ENCODE data around the gene PTPRD. TPM values are rescaled to one million over a fixed set of nuclear protein-coding genes. Genes with fewer than 3 reads are reported as not detected.

PTPRD gene
- polyA plus RNA-seq, 1 donor = 88.9 TPM

DNA sequence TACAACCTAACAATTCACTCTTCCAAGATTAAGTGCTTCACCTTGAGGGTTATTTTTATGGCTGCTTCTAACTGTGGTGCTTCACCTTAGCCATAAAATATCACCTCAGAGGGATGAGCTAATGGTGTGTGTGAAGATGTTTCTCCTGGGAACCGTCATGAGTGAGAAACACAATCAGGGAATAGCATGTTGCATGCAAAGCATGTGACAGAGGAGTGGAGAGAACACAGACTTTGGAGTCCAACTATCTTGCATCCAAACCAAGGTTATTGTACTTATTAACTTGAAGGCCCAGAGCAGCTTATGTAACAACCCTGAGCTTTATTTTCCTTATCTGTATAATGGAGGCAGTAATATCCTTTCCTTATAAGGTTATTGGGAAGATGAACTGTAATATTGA lies 1724.2 kb downstream of the PTPRD start:
- no peak for DNase-seq

- no peak for DNase-seq
Observed at GRCh38 chr9:8887369-8887768, 1725.4 kb downstream of the PTPRD start.

- no peak for DNase-seq
Observed at GRCh38 chr9:8883321-8883720, 1729.5 kb downstream of the PTPRD start.

- no peak for DNase-seq
Observed at GRCh38 chr9:8880060-8880459, 1732.7 kb downstream of the PTPRD start.

- DNase-seq = no peak
Observed at GRCh38 chr9:8879284-8879683, 1733.5 kb downstream of the PTPRD start.

DNA sequence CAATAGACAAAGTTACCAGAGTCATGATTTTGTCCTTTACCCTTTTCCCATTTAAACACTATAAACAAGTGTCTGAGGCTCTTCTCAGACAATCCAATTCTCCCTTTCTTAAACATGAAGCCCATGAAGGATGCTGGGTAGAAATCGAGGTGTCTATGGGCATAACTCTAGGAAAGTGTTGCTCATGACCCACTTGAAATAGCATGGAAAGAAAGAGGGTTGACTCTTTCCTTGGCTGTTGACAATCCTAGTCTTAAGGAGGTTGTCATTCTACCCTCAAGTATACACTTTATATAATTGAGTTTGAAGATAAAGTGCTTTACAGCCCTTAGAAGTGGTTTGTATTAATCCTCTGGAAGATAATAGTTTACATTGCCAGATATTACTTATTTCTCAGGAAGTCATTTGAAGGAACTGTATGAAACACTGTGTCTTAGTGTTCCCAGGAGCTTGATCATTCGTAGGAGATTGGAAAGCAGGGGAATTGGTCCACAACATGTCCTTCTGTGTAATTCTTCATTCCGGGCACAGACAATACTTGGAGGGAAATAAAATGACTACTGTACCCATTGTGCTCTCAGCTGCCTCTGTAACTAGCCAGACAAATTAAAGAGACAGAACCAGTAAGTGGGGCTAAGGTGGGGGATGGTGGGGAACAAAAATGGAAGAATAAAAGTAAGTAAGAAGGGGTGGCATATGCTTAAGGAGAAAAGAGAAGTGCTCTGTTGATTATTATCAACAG lies 1734.9 kb downstream of the PTPRD start:
- DNase-seq = no peak

DNA sequence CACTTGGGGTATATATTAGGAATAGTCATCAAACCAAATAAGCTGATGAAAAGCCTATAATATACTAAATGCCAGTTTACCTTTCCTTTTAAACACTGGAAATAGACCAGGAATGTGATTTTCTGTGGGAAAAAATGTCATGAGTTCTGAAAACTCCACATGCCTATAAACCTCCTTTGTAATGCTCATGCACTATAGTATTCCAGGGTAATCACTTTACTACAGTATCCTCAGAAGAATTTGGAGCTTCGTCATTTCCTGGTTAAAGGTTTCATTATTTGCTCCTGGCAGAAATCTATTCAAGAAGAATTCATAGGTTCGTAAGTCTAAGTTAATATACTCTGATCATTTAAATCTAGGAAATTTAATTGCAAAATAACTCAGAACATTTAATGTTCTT lies 1736.5 kb downstream of the PTPRD start:
- no peak for DNase-seq

DNA sequence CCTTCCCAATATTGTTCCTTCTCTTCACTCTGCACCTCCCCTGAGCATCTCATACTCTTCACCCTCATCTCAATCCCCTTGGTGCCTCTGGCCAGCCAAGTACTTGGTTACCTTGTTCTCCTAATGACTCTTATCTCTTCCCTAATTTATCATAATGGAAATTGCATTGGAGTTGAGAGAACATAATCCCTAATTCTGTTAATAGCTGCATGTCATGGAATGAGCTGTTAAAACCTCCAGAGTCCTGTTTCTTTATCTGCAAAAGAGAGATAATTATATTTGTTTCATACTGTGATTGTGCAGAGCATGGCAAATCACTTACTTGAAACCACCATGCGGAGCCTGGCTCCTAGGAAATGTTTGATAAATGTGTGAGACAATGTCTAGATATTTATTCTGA lies 1738.3 kb downstream of the PTPRD start:
- DNase-seq = no peak

- no peak for DNase-seq
Observed at GRCh38 chr9:8872802-8873201, 1740.0 kb downstream of the PTPRD start.

DNA sequence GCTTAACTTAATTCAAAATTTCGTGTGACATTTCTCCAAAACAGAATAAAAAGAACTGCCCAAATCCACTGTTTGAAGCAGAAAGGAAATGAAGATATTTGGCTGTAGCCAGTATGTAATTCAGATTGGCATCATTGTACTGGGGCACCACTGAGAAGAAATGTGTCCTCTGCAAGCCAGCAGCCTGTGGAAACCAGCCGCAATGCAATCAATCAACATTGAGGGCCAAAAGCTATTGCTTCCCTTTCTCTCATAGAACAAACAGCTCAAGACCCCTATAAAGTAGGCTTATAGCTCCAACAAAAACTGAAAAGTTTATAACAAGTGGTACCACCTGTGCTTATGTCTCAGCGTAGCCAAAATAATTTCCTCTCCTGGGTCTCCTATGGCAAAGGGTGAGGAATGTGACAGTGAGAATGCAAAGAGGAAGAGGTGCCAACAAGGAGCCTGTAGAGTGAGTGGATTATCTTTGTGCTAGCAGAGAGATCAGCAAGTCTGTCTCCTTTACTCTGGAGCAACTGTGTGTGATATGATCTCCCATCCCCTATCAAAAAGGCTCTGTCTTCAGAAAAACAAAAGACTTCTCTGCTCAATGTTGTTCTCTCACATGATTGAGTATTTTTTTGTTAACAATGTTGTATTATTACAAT lies 1740.9 kb downstream of the PTPRD start:
- no peak for DNase-seq

DNA sequence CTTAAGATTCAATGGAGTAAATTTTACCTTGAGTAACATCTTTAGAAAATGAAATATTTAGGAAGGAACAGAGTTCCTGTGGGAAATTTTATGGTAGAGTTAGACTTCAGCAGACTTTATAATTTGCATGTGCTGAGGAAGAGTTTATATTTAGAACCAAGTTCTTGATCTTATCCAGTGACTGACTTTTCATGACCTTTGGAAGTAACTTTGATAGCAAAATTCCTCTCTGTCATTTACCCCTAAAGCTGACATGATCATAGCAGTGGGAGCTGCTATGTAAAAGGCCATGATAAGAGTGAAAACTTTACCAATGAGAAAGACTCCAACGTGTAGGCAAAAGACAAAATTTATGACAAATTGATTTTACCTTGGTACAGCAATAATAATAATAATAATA lies 1741.4 kb downstream of the PTPRD start:
- DNase-seq = no peak

GRCh38 chr9:8869812-8870211 lies 1743.0 kb downstream of the PTPRD start:
- no peak for DNase-seq

DNA sequence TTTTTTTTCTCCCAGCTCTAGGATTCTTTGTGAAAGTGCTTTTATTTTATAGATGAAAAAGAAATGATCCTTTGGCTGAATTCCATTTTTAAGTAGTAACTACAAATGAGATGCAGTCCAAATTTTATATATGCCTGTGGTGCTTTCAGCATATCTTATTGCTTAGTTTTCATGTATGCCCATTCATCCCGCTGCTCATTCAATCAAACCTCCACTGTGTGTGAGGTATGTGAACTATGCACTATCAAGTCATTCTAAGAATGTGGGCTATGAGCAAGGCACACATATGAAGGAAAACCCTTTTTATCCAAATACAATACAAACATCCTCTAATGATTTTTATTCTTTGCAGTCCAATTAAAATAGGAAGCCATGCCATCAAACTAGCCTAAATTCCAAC lies 1744.2 kb downstream of the PTPRD start:
- no peak for DNase-seq

DNA sequence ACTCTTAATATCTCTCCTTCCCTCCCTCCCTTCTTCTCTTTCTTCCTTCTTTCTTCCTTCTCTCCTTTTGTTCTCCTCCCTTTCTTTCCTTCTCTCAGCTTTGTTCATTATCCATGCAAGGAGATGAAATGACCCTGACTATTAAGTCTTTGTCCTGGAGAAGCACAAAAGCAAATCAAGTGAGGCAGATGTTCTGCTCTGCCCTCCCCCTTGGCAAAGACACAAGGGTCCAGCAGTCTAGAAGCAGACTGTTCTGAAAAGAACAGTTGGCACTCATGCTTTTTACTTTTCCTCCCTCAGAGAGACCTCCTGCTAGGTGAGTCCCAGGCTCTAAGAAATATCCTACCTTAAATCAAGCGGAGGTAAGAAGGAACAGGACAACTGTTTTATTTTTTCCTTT lies 1745.7 kb downstream of the PTPRD start:
- DNase-seq = no peak

DNA sequence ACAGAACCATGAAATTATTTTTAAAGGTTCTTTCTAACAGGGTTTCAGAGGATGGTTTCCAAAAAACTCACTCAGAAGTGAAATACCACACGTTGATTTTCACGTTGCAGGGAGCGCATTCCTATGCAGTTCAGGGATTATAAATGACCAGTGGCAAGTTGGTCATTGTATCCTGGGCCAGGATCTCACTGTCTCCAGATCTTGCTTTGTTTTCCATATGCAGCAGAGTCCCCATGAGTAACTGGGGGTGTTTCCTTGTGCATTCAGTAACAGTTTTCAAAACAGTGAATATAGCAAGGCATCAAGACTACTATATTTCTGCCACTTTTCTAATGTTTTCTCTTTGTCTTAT lies 1748.3 kb downstream of the PTPRD start:
- DNase-seq = no peak

DNA sequence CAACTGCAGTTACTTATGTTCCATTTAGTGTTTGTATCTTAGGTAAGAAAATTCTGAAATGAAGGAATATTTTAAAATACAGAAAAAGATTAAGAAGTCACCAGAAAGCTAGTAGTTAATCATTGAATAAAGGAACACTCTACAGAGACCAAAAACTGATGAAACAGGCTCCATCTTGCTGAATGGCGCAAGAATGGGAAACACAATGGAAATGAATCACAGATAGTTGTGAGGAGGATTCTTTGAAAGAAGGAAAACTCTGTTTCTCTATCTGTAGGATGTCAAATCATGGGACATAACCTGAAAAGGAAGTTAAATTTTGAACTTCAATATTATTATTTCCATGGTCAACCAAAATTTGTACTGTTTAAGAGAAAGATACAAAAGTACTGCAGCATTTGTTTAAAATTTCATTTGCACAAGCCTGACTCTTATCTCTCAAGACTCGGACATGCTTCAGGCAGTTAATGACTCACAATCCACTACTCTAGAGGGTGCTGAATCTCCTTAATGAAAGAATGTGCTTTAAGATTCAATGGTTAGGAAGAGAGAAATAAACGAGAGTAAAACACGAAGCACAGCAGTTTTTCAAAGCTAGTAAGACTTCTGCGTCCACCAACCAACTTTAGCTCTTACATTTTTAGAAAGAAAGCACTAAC lies 1748.8 kb downstream of the PTPRD start:
- DNase-seq = no peak

GRCh38 chr9:8863069-8863468 lies 1749.7 kb downstream of the PTPRD start:
- DNase-seq = no peak

DNA sequence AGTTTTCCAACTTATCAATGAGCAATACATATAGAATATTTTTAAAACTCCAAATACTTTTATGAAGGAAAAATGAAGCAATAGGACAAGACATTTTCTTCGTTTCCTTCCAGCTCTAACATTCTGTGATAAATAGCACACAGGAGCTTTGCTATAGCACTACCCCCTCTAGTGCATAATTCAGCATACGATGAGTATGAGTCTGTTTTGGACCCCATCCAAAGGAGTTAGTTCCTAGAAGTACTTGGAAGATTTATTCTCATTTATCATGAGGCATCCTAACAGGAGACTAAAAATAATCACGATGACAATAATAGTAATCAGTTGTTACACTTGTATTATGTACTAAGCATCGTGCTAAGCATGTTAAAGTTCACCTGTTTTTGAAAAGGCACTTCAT lies 1751.9 kb downstream of the PTPRD start:
- DNase-seq = no peak

DNA sequence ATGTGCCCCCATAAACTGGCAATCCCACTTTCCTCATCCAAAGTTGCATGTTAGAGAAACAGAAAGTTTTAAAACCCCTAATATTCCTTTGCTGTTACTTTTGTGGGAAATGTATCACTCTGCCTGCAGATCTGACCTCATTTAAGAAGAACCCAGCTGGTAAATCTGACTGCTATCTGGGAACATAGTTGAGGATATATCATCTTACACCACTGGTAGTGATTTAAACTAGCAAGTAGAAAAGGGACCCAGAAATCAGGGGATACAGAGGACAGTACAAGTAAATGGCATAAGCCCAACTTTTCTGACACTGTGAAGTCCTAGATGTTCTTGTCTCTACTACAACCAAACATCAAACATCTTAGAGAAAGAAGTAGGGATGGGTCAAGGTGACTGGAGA lies 1752.7 kb downstream of the PTPRD start:
- DNase-seq = no peak

- no peak for DNase-seq
Observed at GRCh38 chr9:8859416-8859815, 1753.4 kb downstream of the PTPRD start.

- peak; percentile 58 for DNase-seq
Observed at GRCh38 chr9:8858596-8859161, 1754.1 kb downstream of the PTPRD start.

- DNase-seq = peak; percentile 89
Observed at GRCh38 chr9:8857926-8858595, 1754.7 kb downstream of the PTPRD start.

Data from hindlimb muscle (tissue), 1 donor.